ENCODE results near the gene ATP6V1E1.

GRCh38 chr22:17634696-17635095 lies 6.1 kb upstream of the ATP6V1E1 start:
- TF ChIP-seq RAD21 (IDR thresholded peaks at IDR 0.05; ENCODE audit: low read length) (no peak), USF1 (IDR thresholded peaks at IDR 0.05; ENCODE audit: borderline replicate concordance, low read depth) (no peak), CTCF (IDR thresholded peaks at IDR 0.05) (no peak), POLR2AphosphoS5 (IDR thresholded peaks at IDR 0.05; ENCODE audit: low read depth, low read length) (no peak), EZH2phosphoT487 (IDR thresholded peaks at IDR 0.05; ENCODE audit: borderline replicate concordance, low read depth) (no peak), RXRA (IDR thresholded peaks at IDR 0.05; ENCODE audit: borderline replicate concordance, low read depth) (no peak), RFX5 (IDR thresholded peaks at IDR 0.05; ENCODE audit: low read length) (no peak), MAX (IDR thresholded peaks at IDR 0.05; ENCODE audit: low read depth) (no peak), GABPA (IDR thresholded peaks at IDR 0.05; ENCODE audit: low read depth) (no peak), SIN3A (IDR thresholded peaks at IDR 0.05; ENCODE audit: borderline replicate concordance, low read depth, low read length) (no peak), REST (IDR thresholded peaks at IDR 0.05; ENCODE audit: low read depth, low read length) (no peak)

All from SK-N-SH (cell line).